SU-DHL-6 (cell line): ENCODE results near the gene HHIP.

Experiments
- H2AFZ ChIP-seq: fragments of 200-600 bp; sonication (generic); 2 replicates; pipeline ENCODE4 v1.6.1; 2014; ENCODE audit warnings: low read depth, mild to moderate bottlenecking, moderate library complexity, mixed read lengths, antibody characterized with exemption, low read length; ENCODE audit not compliant: severe bottlenecking
- H3F3A ChIP-seq: fragments of 200-600 bp; shearing (Covaris generic); 2 replicates; pipeline ENCODE4 v1.6.0; 2016; ENCODE audit warnings: antibody characterized with exemption, mild to moderate bottlenecking; ENCODE audit not compliant: insufficient read depth
- H3K27ac ChIP-seq: fragments of 200-600 bp; sonication (generic); 2 replicates; pipeline ENCODE4 v1.5.1; 2016; ENCODE audit warnings: low read depth, mild to moderate bottlenecking, low read length, moderate library complexity, mixed read lengths
- H3K27me3 ChIP-seq: fragments of 200-600 bp; sonication (generic), shearing (Covaris generic); 2 replicates; pipeline ENCODE4 v1.6.0; 2014; ENCODE audit warnings: mild to moderate bottlenecking, low read length
- H3K36me3 ChIP-seq: fragments of 200-600 bp; sonication (generic); 2 replicates; pipeline ENCODE4 v1.6.1; 2014; ENCODE audit warnings: mild to moderate bottlenecking, low read length, mixed read lengths
- H3K4me2 ChIP-seq: fragments of 300-600, 200-600 bp; shearing (Covaris generic), sonication (generic); 2 replicates; pipeline ENCODE4 v1.6.0; 2014; ENCODE audit warnings: low read length, low read depth, mild to moderate bottlenecking; ENCODE audit not compliant: poor library complexity, severe bottlenecking
- H3K4me3 ChIP-seq: fragments of 200-600 bp; sonication (generic); 2 replicates; pipeline ENCODE4 v1.5.1; 2014; ENCODE audit warnings: antibody characterized with exemption, low read length, mild to moderate bottlenecking, mixed read lengths; ENCODE audit not compliant: insufficient read depth, poor library complexity, severe bottlenecking
- H3K79me2 ChIP-seq: fragments of 200-600 bp; sonication (generic); 2 replicates; pipeline ENCODE4 v1.6.1; 2014; ENCODE audit warnings: mild to moderate bottlenecking, low read length, moderate library complexity; ENCODE audit not compliant: insufficient read depth
- H3K9ac ChIP-seq: fragments of 200-600 bp; sonication (generic); 2 replicates; pipeline ENCODE4 v1.7.0; 2014; ENCODE audit warnings: mild to moderate bottlenecking, low read length
- H3K9me2 ChIP-seq: fragments of 200-600 bp; sonication (generic); replicated peaks from 2 replicates; pipeline ENCODE4 v1.6.1; 2014; ENCODE audit warnings: low read length; ENCODE audit not compliant: insufficient read depth
- H3K9me3 ChIP-seq: fragments of 200-600 bp; sonication (generic); 2 replicates; pipeline ENCODE4 v1.6.1; 2014; ENCODE audit warnings: low read length, mixed read lengths; ENCODE audit not compliant: insufficient read depth
- H4K20me1 ChIP-seq: fragments of 200-600 bp; sonication (generic); 2 replicates; pipeline ENCODE4 v1.6.1; 2014; ENCODE audit warnings: low read depth, mild to moderate bottlenecking, antibody characterized with exemption, low read length, moderate library complexity, mixed read lengths
- EZH2phosphoT487 ChIP-seq: fragments of 200-600 bp; sonication (generic), shearing (Covaris generic); conservative IDR thresholded peaks from 2 replicates; pipeline ENCODE4 v1.6.1; 2018; ENCODE audit warnings: mild to moderate bottlenecking, antibody characterized with exemption, low read length, moderate library complexity, mixed read lengths
- TF ChIP-seq, protein P1 (sequence below): fragments of 200-600 bp; sonication (generic); IDR thresholded peaks from one replicate; pipeline ENCODE4 v1.5.1; 2017; ENCODE audit warnings: antibody characterized with exemption, mild to moderate bottlenecking, low read length, moderate library complexity; ENCODE audit not compliant: insufficient read depth, poor library complexity, severe bottlenecking

HHIP gene

DNA sequence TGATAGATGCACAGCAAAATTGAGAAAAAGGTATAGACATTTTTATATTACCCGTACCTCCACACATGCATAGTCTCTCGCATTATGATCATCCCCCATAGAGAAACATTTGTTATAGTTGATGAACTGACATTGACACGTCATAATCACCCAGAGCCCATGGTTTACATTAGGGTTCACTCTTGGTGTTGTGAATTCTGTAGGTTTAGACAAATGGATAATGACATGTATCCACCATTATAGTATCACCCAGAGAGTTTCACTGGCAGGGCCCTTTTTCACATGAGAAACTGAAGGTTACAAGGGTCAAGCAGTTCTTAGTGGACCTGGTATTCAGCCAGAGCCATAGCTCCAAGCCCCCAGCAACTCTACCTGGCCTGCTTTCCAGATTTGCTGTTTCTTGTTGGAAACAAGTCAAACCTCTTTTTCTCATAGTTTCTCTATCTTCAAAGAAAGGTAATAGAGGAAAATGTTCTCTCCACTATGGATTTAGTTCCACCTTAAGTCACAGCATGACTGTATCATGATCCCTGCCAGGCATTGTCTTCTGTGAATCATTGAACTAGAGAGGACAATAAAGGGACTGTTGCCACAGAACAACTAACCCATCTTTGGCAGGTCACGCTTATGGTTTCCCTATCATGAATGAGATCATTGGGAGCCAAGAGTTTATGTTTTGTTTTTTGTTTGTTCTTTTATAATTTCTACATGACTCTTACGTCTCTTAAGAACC is 64.0 kb downstream of the HHIP start:
- H3K9me2 ChIP-seq: no peaks in the 10 kb centered on the region
- TF ChIP-seq EZH2phosphoT487: no peak
- TF ChIP-seq, protein P1, sequence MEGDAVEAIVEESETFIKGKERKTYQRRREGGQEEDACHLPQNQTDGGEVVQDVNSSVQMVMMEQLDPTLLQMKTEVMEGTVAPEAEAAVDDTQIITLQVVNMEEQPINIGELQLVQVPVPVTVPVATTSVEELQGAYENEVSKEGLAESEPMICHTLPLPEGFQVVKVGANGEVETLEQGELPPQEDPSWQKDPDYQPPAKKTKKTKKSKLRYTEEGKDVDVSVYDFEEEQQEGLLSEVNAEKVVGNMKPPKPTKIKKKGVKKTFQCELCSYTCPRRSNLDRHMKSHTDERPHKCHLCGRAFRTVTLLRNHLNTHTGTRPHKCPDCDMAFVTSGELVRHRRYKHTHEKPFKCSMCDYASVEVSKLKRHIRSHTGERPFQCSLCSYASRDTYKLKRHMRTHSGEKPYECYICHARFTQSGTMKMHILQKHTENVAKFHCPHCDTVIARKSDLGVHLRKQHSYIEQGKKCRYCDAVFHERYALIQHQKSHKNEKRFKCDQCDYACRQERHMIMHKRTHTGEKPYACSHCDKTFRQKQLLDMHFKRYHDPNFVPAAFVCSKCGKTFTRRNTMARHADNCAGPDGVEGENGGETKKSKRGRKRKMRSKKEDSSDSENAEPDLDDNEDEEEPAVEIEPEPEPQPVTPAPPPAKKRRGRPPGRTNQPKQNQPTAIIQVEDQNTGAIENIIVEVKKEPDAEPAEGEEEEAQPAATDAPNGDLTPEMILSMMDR: no peak
- no peaks in the 10 kb centered on the region for H3F3A ChIP-seq
- H3K4me3 ChIP-seq: no peak overlapping the region
- H2AFZ ChIP-seq: no peak overlapping the region
- H3K9ac ChIP-seq: no peak overlapping the region
- no peaks in the 10 kb centered on the region for H3K9me3 ChIP-seq
- H3K79me2 ChIP-seq: no peaks in the 10 kb centered on the region
- H3K27me3 ChIP-seq: no peaks in the 10 kb centered on the region
- H3K36me3 ChIP-seq: no peaks in the 10 kb centered on the region
- H3K4me2 ChIP-seq: no peak overlapping the region
- no peak overlapping the region for H3K27ac ChIP-seq
- no peaks in the 10 kb centered on the region for H4K20me1 ChIP-seq

DNA sequence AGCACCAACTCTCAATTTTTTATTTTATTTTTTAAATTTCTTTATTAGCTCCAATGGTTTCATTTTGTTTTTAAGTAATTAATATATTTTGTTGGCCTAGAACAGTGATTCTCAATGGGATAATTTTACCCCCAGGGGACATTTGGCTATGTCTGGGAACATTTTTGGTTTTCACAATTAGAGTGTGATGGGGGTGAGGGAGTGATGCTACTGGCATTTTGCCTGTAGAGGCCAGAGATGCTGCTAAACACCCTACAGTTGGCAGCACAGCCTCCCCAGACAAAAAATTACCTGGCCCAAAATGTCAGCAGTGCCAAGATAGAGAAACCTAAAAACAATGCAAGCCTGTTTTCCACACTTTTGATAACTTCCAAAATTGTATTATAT is 64.6 kb downstream of the HHIP start:
- Histone ChIP-seq H3K4me2 (no peak overlapping the region), H3K4me3 (no peak overlapping the region), H3K79me2 (no peaks in the 10 kb centered on the region), H3K36me3 (no peaks in the 10 kb centered on the region), H3K27ac (no peak overlapping the region), H3K27me3 (no peaks in the 10 kb centered on the region), H3K9me2 (no peaks in the 10 kb centered on the region), H3K9ac (no peak overlapping the region), H3F3A (no peaks in the 10 kb centered on the region), H4K20me1 (no peaks in the 10 kb centered on the region), H3K9me3 (no peaks in the 10 kb centered on the region), H2AFZ (no peak overlapping the region)
- TF ChIP-seq, protein P1: no peak
- TF ChIP-seq EZH2phosphoT487: no peak

DNA sequence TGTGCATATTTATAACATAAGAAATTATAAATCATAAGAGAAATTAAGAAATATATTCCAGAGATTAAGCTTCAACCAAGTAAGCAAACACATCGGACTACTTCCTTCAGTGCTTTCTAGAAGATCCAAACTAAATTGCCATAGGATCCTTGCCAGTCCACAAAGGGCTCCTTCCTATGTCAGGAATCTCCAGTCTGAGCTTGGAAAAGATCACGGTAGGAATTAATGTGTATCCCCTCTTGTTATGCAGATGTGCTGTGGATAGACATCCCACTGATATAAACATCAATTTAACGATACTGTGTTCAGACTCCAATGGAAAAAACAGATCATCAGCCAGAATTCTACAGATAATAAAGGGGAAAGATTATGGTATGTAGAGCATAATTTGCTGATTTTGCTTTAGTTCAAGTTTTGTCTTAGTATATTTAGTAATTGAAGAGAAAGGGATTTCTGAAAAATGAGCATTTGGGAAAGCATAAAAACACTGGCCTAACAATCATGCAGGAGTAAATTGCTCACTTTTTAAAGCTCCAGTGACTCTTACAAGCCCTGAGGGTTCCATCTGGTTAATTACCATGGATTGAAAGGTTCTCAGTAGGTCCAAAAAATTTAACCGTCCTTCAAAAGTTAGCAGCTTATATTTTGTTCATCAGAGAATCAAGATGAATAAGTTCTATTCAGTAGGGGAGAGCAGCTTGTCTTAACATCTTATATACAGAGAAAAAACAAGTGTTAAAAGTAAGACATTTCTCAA is 65.9 kb downstream of the HHIP start:
- Histone ChIP-seq H3F3A (no peaks in the 10 kb centered on the region), H3K79me2 (no peaks in the 10 kb centered on the region), H3K9me2 (no peaks in the 10 kb centered on the region), H2AFZ (no peak overlapping the region), H3K27ac (no peak overlapping the region), H3K9ac (no peak overlapping the region), H3K4me2 (no peak overlapping the region), H3K36me3 (no peaks in the 10 kb centered on the region), H4K20me1 (no peaks in the 10 kb centered on the region), H3K27me3 (no peaks in the 10 kb centered on the region), H3K4me3 (no peak overlapping the region), H3K9me3 (no peaks in the 10 kb centered on the region)
- TF ChIP-seq, protein P1: no peak
- no peak for TF ChIP-seq EZH2phosphoT487
